Ovary (tissue), 3 donors: ENCODE measurements around the gene PPME1.

Source experiments
- CTCF ChIP-seq, 3 donors: fragments of 450-650 bp in 2 of 3; fragments of 200-600 bp in 1 of 3; IDR thresholded peaks; one replicate each; pipeline versions ENCODE4 v1.5.1 to v1.8.0; 2016 to 2022; ENCODE audit warnings: antibody characterized with exemption in 3 of 3, mild to moderate bottlenecking in 1 of 3
- POLR2A ChIP-seq: fragments of 450-650 bp; IDR thresholded peaks from one replicate; pipeline ENCODE4 v1.6.1; 2017; ENCODE audit warnings: antibody characterized with exemption, mild to moderate bottlenecking, moderate library complexity
- donor health status: DM: no; HTN: no; CAD: no.

- TF ChIP-seq CTCF (IDR thresholded peaks at IDR 0.05) (no peak), POLR2A (no peak)
Observed at GRCh38 chr11:74138572-74138971, 32.5 kb upstream of the PPME1 start.
